Lower leg skin (tissue), 3 donors: ENCODE measurements around the gene KRTAP6-3.

Experiments used
- CTCF ChIP-seq, 3 donors: fragments of 450-650 bp; IDR thresholded peaks; one replicate each; pipeline ENCODE4 v1.5.1; 2016; ENCODE audit warnings: antibody characterized with exemption in 3 of 3, mild to moderate bottlenecking in 3 of 3, moderate library complexity in 2 of 3
- POLR2A ChIP-seq, 2 donors: fragments of 450-650 bp; IDR thresholded peaks; one replicate each; pipeline ENCODE4 v1.6.1; 2016 to 2017; ENCODE audit warnings: antibody characterized with exemption in 2 of 2, mild to moderate bottlenecking in 1 of 2, moderate library complexity in 1 of 2

GRCh38 chr21:30590297-30590696 lies 1.9 kb upstream of the KRTAP6-3 start, which contains the start of gene KRTAP22-2:
- TF ChIP-seq CTCF (IDR thresholded peaks at IDR 0.05) (no peak), POLR2A (IDR thresholded peaks at IDR 0.05) (no peak)
